Measurements from ENCODE around the gene KIF19. TPM values are rescaled to one million over a fixed set of nuclear protein-coding genes. Genes with fewer than 3 reads are reported as not detected.

KIF19 gene, protein sequence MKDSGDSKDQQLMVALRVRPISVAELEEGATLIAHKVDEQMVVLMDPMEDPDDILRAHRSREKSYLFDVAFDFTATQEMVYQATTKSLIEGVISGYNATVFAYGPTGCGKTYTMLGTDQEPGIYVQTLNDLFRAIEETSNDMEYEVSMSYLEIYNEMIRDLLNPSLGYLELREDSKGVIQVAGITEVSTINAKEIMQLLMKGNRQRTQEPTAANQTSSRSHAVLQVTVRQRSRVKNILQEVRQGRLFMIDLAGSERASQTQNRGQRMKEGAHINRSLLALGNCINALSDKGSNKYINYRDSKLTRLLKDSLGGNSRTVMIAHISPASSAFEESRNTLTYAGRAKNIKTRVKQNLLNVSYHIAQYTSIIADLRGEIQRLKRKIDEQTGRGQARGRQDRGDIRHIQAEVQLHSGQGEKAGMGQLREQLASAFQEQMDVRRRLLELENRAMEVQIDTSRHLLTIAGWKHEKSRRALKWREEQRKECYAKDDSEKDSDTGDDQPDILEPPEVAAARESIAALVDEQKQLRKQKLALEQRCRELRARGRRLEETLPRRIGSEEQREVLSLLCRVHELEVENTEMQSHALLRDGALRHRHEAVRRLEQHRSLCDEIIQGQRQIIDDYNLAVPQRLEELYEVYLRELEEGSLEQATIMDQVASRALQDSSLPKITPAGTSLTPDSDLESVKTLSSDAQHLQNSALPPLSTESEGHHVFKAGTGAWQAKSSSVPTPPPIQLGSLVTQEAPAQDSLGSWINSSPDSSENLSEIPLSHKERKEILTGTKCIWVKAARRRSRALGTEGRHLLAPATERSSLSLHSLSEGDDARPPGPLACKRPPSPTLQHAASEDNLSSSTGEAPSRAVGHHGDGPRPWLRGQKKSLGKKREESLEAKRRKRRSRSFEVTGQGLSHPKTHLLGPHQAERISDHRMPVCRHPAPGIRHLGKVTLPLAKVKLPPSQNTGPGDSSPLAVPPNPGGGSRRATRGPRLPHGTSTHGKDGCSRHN
- total RNA-seq, result 1 to 10 TPM in 1 of 2 donors, under 1 TPM in 1; 0.27 to 2.4 TPM
- 3.7 TPM for polyA plus RNA-seq (2013, experiment 1 of 2)
- 3.4 TPM for polyA plus RNA-seq (2013, experiment 2 of 2)
- long read RNA-seq, experiment 1, partial matches to known transcripts, result 0 of 1 reads
- long read RNA-seq, experiment 1, other reads (novel, unspliced or antisense), result 1 of 1 reads
- long read RNA-seq, experiment 2, result 0 reads
- long read RNA-seq, experiment 3, partial matches to known transcripts, result 1 of 9 reads
- long read RNA-seq, experiment 3, other reads (novel, unspliced or antisense), result 6 of 9 reads
- long read RNA-seq, experiment 4, result 0 reads

GRCh38 chr17:74325743-74326379 lies at the start of gene KIF19:
Gene KIF19 (plus strand): TSS chr17:74326226. CDS start chr17:74326350, 124 bp downstream.
- Histone ChIP-seq H3K27ac (ENCODE audit: low read depth, low read length) (no peak within 1 kb of the TSS), H3K9ac (ENCODE audit: extremely low read depth, low read length, poor library complexity, severe bottlenecking) (no peak within 1 kb of the TSS), H3K4me3 (ENCODE audit: low read length) (peak within 1 kb of the TSS; percentile 80), H3K36me3 (ENCODE audit: control insufficient read depth, insufficient read depth, low read length) (no peaks in the 10 kb centered on the region), H3K27me3 (ENCODE audit: control insufficient read depth, insufficient read depth, low read length, poor library complexity, severe bottlenecking) (peaks cover 36% of the 10 kb centered on the region), H3K4me1 (ENCODE audit: control insufficient read depth, insufficient read depth, low read length) (no peaks in the 10 kb centered on the region), H3K9me3 (ENCODE audit: control insufficient read depth, low read length) (no peaks in the 10 kb centered on the region)
- no peak within 1 kb of the TSS for H3K27ac Mint-ChIP-seq
- 0 to 8% methylated on average over 10 to 73 of the region's 73 CpGs for WGBS, 2 experiments (ENCODE audit: insufficient coverage in 1 of 2, insufficient read length in 1 of 2)
- H3K36me3 Mint-ChIP-seq (ENCODE audit: low read depth), result no peaks in the 10 kb centered on the region
- peak; percentile 92 for DNase-seq
- H3K4me3 Mint-ChIP-seq, result peak within 1 kb of the TSS; percentile 53
- H3K27me3 Mint-ChIP-seq (ENCODE audit: insufficient read depth), result peaks cover 63% of the 10 kb centered on the region
- H3K4me1 Mint-ChIP-seq, result peaks cover 13% of the 10 kb centered on the region
- TF ChIP-seq, protein P1, sequence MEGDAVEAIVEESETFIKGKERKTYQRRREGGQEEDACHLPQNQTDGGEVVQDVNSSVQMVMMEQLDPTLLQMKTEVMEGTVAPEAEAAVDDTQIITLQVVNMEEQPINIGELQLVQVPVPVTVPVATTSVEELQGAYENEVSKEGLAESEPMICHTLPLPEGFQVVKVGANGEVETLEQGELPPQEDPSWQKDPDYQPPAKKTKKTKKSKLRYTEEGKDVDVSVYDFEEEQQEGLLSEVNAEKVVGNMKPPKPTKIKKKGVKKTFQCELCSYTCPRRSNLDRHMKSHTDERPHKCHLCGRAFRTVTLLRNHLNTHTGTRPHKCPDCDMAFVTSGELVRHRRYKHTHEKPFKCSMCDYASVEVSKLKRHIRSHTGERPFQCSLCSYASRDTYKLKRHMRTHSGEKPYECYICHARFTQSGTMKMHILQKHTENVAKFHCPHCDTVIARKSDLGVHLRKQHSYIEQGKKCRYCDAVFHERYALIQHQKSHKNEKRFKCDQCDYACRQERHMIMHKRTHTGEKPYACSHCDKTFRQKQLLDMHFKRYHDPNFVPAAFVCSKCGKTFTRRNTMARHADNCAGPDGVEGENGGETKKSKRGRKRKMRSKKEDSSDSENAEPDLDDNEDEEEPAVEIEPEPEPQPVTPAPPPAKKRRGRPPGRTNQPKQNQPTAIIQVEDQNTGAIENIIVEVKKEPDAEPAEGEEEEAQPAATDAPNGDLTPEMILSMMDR (conservative IDR thresholded peaks at IDR 0.05), result no peak
- no peaks in the 10 kb centered on the region for H3K9me3 Mint-ChIP-seq

DNA sequence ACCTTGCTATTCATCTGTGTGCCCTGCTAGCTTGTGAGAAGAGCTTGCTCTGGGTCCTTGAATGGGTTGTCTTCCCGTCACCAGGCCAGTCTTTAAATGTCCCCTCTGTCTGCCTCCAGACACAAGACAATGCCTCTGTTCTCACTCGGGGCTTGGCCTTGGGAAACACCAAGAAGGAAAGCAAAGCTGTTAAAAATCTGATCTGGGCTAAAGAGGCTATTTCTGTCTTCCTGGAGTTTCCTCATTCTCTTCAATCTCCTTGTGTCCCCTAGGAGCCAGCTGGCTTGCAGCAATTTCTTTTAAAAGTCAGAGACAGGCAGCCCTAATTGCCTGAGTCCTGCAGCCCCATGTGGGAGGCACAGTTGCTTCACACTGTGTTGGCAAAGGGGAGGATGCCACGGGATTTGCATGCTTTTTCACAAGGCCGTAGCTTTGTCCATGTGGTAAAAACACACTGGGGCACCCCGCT lies 49.5 kb upstream of the KIF19 start:
- H3K4me1 Mint-ChIP-seq, result peaks cover 11% of the 10 kb centered on the region

More for the DNA sequence above, 49.5 kb upstream of the KIF19 start:
- 60 to 66% methylated on average over 3 to 5 of the region's 5 CpGs for WGBS, 2 experiments (ENCODE audit: insufficient coverage in 1 of 2, insufficient read length in 1 of 2)
- Mint-ChIP-seq H3K27me3 (ENCODE audit: insufficient read depth) (peaks cover 29% of the 10 kb centered on the region), H3K9me3 (no peaks in the 10 kb centered on the region), H3K4me3 (no peak overlapping the region), H3K27ac (no peak overlapping the region), H3K36me3 (ENCODE audit: low read depth) (no peaks in the 10 kb centered on the region)
- TF ChIP-seq, protein P1 (conservative IDR thresholded peaks at IDR 0.05), result no peak
- peak overlapping the region; percentile 11 for H3K9ac ChIP-seq (ENCODE audit: extremely low read depth, low read length, poor library complexity, severe bottlenecking)
- H3K27me3 ChIP-seq (ENCODE audit: control insufficient read depth, insufficient read depth, low read length, poor library complexity, severe bottlenecking), result peaks cover 20% of the 10 kb centered on the region
- no peaks in the 10 kb centered on the region for H3K9me3 ChIP-seq (ENCODE audit: control insufficient read depth, low read length)
- H3K36me3 ChIP-seq (ENCODE audit: control insufficient read depth, insufficient read depth, low read length), result no peaks in the 10 kb centered on the region
- no peak for DNase-seq
- H3K4me3 ChIP-seq (ENCODE audit: low read length), result no peak overlapping the region
- no peaks in the 10 kb centered on the region for H3K4me1 ChIP-seq (ENCODE audit: control insufficient read depth, insufficient read depth, low read length)
- peak overlapping the region; percentile 95 for H3K27ac ChIP-seq (ENCODE audit: low read depth, low read length)

All from endodermal cell (in vitro differentiated cells).